AG04449 (cell line): ENCODE results near the gene AQP7.

Source experiments
- CTCF ChIA-PET: fragments of 350-600 bp; formaldehyde crosslinking; extraction: SDS; loops from one replicate; lab custom pipeline; 2021; ENCODE audit warnings: antibody characterized with exemption; lab: Yijun Ruan, JAX
- POLR2A ChIA-PET: fragments of 400-600, 350-600 bp; formaldehyde crosslinking; extraction: SDS; loops from one replicate; lab custom pipeline; 2020; ENCODE audit warnings: antibody characterized with exemption, inconsistent platforms; lab: Yijun Ruan, JAX
- DNase-seq: peaks from one replicate; pipeline ENCODE4 v3.0.0-alpha.2; 2010; ENCODE audit warnings: low read depth, low spot score
- H3K4me3 ChIP-seq: 2 replicates; pipeline ENCODE4 v1.5.1; 2011; ENCODE audit warnings: low read depth, mild to moderate bottlenecking, control low read depth, low read length
- TF ChIP-seq, protein P1 (sequence below): IDR thresholded peaks from one replicate; pipeline ENCODE4 v1.5.1; 2011; ENCODE audit warnings: mild to moderate bottlenecking, moderate library complexity, low read length, control low read depth, inconsistent platforms; ENCODE audit not compliant: insufficient read depth; ENCODE audit errors: missing control alignments

AQP7 gene

DNA sequence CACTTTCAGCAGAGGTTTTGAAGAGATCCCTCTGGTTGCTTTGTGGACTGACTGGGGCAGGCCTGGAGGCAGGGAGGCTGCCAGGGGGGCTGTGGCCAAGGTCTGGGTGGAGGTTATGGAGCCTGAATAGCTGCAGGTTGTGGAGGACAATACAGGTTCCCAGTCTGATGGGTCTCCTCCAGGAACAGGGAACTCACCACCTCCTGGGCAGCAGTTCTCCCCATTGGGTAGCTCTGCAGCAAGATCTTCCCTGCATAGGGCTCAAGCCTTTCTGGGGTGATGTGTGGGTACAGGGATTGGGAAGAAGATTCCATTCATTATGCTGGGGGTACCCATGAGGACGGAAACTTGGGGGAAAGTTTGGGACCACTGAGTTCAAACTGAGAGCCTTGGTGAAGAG is 38.2 kb upstream of the AQP7 start:
- no peak for DNase-seq
- ChIA-PET CTCF (interaction anchor here (1.2 to 7.1 kb wide), 5 partner anchors 11 to 153 kb away, joined by 3 to 81 read pairs (median 5); no protein-coding TSS in a partner anchor), POLR2A (no interaction called here)
- no peak overlapping the region for H3K4me3 ChIP-seq
- TF ChIP-seq, protein P1, sequence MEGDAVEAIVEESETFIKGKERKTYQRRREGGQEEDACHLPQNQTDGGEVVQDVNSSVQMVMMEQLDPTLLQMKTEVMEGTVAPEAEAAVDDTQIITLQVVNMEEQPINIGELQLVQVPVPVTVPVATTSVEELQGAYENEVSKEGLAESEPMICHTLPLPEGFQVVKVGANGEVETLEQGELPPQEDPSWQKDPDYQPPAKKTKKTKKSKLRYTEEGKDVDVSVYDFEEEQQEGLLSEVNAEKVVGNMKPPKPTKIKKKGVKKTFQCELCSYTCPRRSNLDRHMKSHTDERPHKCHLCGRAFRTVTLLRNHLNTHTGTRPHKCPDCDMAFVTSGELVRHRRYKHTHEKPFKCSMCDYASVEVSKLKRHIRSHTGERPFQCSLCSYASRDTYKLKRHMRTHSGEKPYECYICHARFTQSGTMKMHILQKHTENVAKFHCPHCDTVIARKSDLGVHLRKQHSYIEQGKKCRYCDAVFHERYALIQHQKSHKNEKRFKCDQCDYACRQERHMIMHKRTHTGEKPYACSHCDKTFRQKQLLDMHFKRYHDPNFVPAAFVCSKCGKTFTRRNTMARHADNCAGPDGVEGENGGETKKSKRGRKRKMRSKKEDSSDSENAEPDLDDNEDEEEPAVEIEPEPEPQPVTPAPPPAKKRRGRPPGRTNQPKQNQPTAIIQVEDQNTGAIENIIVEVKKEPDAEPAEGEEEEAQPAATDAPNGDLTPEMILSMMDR: no peak

DNA sequence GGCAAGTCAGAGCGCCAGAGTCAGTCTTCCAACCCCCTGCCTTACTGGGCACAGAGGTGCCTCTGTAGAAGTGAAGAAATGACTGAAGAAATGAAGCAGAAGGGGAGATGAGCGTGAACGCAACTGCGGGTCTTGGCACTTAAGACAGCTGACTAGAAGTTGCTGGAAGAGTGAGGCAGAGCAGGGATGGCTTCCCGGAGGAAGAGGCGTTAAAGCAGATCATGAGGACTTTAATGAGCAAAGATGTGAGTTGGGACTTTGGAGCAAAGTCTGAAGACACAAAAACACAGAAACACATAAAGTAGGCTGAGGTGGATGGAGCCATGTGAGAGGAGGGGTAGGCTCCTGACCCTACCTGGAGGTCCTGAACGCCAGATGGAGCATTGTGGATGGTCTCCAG is 37.8 kb upstream of the AQP7 start:
- DNase-seq: no peak
- ChIA-PET CTCF (interaction anchor here (1.2 to 7.1 kb wide), 4 partner anchors 8 to 65 kb away, joined by 3 to 81 read pairs (median 9); partner anchors contain the start of gene AQP3), POLR2A (no interaction called here)
- no peak overlapping the region for H3K4me3 ChIP-seq
- TF ChIP-seq, protein P1: no peak

DNA sequence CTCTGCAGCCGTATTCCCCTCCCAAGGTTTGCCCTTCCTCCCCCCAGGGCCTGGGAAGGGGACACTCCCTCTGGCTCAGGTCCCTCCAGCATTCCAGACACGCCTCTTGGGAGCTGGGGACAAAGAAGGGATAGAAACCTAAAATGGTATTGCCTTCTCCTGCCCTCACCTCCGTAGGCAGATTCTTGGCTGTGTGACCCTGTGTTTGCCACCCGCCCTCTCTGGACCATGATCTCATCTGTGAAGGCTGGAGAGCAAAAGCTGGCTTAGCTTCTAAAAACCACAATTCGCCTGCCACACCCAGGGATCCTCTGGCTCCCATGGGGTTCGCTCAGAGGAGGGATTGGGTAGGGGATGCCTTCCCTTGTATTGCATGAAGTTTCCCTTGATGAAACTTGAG is 37.4 kb upstream of the AQP7 start:
- TF ChIP-seq, protein P1: no peak
- CTCF ChIA-PET: interaction anchor here (0.6 to 7.1 kb wide), 6 partner anchors 8 to 65 kb away, joined by 3 to 81 read pairs (median 4); partner anchors contain the start of gene AQP3
- POLR2A ChIA-PET: no interaction called here
- H3K4me3 ChIP-seq: no peak overlapping the region
- no peak for DNase-seq

DNA sequence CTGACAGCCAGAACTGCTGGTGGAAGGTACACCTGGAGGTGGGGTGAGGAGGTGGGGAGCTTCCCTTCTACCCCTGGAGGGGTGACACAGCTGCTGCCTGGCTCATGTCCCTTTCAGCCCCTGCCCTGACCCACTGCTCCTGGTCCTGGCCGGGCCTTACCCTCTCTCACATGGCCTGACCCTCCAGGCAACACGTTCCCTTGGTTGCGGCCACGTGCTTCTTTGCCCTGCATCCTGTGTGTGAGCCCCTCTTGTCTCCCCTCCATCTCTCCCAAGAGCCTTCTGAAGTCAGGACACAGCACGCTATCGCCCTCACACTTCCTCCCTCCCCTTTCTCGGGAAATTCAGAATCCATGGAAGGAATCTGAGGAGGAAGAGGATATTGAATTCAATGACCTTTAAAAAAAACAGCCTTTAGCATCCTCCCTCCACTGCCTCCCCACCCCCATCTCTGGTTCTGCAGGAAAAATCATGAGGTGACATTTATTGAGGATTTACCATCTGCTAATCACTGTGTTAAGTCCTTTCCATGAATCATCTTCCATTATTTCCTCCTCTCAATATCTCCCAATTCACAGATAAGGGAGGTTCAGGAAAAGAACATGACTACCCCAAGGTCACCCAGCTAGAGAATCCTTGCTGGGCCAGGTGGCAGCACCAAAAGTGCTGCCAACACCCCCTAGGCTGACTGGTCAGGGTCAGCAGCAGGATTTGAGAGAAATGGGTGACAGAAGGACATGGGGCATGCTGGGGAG is 36.7 kb upstream of the AQP7 start:
- TF ChIP-seq, protein P1: no peak
- no peak for DNase-seq
- H3K4me3 ChIP-seq: no peak overlapping the region
- ChIA-PET CTCF (interaction anchor here (0.6 to 7.1 kb wide), 5 partner anchors 9 to 63 kb away, joined by 3 to 81 read pairs (median 3); partner anchors contain the start of gene AQP3), POLR2A (no interaction called here)

DNA sequence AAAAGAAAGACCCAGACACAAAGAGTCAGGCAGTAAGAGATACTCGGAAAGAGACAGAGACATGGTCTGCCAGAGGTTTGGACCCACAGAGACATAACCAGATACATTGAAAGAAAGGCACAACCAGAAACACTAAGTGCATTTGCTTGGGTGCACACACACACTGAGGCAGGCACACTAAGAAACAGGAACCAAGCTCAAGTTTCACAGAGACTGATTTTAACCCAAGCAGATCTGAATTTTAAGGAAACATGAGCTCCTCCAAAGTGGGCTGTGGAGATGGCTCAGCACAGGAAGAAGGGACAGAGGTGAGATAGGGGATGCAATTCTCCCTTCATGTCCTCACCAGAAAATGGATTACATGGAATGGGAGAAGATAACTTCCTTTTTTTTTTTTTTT is 35.5 kb upstream of the AQP7 start:
- ChIA-PET POLR2A (no interaction called here), CTCF (interaction anchor here (1.5 to 7.1 kb wide), 4 partner anchors 10 to 62 kb away, joined by 3 to 81 read pairs (median 9); partner anchors contain the start of gene AQP3)
- no peak overlapping the region for H3K4me3 ChIP-seq
- DNase-seq: no peak
- TF ChIP-seq, protein P1: no peak

DNA sequence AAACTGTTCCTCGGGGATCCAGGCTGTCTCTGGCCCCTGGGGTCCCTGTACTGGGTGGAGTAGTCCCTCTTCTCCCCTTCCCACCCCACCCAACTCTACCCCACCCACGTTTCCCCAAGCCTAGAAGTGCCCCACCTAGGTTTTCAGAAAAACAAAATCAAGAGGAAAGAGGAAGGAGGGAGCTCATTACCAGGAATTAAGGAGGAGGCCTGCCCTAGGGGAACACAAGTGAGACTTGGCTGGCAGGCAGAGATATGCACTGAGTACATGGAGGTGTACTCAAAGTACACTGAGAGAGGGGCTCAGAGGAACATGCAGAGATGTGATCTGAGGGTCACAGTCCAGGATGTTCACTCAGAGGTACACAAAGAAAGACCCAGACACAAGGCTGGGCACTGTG is 34.8 kb upstream of the AQP7 start:
- TF ChIP-seq, protein P1: no peak
- CTCF ChIA-PET: interaction anchor here (2.0 to 7.1 kb wide), 3 partner anchors 11 to 22 kb away, joined by 6 to 81 read pairs (median 12); partner anchors contain the start of gene AQP3
- DNase-seq: no peak
- H3K4me3 ChIP-seq: no peak overlapping the region
- POLR2A ChIA-PET: no interaction called here
